HG03159 (cell line): ENCODE measurements around the gene MAP3K10.

ENCODE experiments used
- ATAC-seq: cut with Tn5 transposase; IDR thresholded peaks from one replicate; pipeline ENCODE4 v1.9.1; 2021; ENCODE audit warnings: mild to moderate bottlenecking, moderate library complexity; ENCODE audit not compliant: unreplicated experiment

The MAP3K10 gene

DNA sequence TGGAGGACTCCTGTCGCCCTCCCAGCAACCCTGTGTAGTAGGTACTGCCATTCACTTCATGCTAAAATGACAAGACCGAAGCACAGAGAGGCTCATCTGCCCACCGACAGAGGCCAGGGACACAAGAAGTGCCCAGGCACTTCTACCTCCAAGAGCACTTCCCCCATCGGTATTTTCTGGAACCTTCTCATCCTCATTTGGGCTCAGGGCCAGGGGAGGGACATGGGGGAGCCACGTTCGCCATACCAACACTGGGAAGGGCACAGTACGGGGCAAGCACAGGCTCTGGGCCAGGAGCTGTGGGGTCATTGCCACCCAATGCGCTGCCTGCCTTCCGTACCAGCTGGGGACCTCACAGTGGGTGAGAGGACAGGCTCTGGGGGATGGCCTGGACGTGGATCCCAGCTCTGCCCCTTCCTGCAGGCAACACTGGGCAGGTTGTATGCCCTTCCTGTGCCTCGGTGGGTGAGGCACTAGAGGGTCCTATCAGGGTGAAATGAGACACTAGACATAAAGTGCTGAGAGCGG is 56.6 kb downstream of the MAP3K10 start:
- no peak for ATAC-seq

DNA sequence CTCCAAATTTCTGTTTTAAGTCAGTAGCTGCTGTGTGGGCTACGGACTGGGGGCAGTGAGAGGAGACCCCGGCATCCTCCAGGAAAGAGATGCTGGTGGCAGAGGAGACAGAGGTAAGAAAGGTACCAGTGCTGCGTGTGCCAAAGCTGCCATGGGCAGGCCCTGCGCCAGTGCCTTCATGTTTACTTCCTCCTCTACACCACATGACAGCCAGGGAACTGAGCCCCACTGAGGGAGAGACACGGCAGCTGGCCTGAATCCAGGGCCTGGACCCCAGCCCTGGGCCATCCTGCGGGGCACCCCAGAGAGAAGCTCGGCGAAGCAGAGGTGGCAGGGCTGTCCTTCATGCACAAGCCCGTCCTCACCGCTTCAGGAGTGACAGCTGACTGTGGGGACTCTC is 58.0 kb downstream of the MAP3K10 start:
- ATAC-seq: no peak

DNA sequence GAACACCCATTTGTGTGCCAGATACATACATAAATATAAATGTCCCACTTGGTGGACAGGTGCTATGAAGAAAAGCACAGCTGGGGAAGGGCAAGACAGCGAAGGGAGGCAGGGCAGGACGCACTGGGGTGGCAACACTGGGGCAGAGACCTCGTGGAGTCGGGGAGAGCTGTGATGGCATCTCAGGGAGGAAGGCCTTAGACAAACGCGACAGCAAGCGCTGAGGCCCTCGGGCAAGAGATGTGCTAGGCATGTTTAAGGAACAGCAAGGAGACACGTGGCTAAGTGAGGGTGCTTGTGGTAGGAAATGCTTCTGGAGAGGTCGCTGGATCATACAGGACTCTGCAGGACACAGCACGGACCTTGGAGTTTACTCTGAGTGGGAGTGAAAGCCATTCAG is 58.6 kb downstream of the MAP3K10 start:
- no peak for ATAC-seq

DNA sequence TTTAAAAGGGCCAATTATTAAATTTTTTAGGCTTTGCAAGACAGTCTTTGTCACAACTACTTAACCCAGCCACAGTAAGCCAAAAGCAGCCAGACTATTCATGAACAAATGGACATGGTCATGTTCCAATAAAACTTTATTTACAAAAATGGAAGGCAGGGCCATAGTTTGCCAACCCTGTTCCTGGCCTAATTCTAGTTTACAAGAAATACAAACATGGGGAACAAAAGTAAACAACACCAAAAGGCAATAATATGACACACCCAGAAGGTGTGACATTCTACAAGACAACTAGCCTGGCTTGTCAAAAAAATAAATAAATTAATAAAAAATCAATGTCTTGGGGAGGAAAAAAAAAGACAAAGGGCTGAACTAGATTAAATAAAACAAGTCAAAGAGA is 60.0 kb downstream of the MAP3K10 start:
- no peak for ATAC-seq

DNA sequence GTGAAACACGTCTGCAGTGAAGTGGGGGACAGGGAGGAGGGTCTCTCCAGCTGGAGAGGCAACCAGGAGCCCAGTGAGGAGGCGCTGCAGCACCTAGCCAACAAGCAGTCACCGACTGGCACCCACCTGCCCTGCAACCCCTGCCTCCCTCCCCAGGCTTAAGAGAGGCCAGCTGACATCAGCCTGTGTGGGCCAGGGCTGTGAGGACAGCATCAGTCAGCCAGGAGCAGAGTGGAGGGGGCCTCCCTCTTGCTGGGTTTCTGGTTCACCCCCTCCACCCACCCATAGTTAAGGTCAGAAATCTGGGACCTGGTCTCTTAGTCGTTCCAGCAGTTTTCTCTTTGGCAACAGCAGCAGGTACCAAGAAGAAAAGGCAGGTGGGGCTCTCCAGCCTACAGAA is 60.8 kb downstream of the MAP3K10 start:
- no peak for ATAC-seq

DNA sequence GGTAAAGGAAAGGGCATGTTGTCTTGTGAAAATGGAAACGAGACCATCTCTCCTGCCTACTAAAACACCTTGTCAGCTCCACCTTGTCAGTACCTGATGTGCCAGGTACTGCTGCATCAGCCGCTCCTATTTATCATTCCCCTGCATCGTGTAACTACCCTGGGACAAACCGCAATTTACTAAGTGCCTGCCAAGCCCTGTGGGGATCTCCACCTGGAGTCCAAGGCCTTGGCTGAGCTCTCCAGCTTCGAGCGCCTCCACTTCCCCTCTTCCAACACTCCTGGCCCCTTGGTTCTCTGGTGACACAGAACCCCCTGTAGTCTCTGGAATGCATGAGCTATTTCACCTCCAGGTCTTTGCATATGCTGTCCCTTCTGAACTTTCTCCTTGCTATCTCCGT is 61.2 kb downstream of the MAP3K10 start:
- ATAC-seq: no peak

DNA sequence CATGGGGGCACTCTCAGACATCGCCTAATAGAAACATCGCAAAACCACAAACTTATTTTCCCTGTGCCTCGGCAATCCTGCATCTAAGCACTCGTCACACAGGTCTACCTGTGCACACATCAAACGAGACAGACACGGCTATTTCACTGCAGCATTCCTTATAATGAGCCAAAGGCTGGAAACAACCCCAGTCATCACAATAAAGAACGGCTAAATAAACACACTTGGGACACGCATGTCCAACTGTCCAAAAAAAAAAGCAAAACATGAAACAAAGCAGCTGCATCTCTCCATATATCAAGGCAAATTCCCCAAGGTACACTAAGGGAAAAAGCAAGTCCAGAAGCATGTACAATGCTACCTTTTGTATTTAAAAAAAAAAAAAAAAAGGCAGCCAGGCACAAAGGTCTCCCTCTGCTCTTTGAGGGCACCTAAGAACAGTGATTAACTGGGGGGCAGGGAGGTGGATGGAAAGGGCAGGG is 62.4 kb downstream of the MAP3K10 start:
- no peak for ATAC-seq

DNA sequence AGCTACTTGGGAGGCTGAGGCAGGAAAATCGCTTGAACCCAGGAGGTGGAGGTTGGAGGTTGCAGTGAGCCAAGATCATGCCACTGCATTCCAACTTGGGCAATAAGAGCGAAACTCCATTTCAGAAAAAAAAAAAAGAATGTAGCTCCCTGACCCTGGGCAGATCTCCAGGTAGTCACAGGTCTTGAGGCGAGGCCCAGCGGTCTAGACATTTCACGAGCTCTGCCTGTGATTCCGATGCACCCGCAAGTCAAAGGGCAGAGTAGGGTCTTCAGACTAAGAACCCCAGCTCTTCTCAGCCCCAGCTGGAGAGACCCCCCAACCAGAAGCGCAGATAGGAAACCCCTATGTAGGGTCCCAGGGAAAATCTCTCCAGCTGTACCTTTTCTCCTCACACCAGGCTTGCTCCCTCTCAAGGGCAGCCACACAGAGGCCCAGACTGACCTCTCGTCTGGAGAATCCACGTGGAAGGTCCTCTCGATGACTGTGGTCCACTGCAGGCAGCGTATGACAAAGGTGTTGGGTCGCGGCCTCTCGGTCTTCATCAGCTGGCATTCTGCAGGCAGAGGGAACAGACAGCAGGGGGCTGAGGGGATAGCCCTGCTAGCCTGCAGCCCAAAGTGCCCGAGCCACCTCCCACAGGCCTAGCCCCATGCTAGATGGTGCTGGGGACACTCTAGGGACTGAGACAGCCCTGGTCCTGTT is 63.6 kb downstream of the MAP3K10 start:
- ATAC-seq: no peak

DNA sequence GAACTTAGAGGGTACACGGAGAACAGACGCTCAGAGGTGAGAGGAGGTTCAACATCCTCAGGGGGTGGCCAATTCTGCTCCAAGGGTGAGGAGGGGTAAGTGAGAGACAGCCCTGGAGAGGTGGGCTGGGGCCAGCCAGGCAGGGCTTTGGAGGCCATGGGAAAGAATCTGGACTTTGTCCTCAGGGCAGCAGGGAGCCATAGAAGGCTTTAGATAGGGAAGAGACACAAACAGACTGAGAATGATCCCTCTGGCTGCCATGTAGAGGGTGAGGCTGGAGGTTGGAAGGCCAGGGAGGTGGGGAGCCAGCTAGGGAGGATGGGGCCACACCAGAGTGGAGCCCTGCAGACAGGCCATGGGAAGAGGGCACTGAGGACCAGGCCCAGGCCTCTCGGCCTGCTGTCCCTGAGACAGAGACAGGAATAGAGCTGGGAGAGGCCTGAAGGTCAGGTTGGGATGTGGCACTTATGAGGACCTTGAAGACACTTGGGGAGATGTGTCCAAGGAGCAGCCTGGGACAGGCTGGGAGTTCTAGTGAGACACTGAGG is 64.5 kb downstream of the MAP3K10 start:
- ATAC-seq: no peak

DNA sequence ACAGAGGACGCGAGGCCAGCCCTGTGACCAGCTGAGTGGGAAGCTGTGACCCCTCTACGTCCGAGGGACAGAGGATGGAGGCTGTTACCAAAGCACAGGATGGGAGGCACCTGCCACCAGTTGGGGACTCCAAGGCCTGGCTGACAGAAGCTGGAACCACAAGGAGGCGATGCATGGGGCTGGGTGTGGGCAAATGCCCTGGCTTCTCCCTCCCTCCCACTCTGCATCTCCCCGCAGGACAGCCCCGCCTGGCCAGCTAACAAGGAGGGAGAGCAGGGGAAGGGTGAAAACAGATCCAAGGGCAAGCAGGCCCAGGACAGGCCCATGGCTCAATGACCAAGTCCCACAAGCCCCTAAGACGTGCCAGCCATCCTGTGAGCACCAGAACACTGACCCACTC is 65.3 kb downstream of the MAP3K10 start:
- ATAC-seq: no peak

DNA sequence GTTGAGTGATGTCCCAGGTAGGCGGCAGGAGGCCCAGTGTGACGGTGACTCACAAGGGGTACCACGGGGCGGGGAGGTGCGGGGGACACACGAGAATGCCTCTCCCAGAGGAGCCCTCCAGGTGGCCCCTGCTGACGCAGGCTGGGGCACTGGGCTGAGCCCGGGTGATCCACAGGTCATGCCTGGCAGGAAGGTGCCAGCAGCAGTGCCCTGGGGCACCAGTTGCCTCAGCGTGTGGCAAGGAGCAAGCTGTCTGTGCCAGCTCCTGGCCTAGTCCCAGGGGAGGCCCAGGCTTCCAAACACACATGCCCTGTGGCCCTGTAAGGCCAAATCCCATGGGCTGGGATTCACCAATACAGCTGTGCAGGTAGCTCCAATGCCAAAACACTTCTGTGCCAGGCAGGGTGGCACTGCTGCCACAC is 65.9 kb downstream of the MAP3K10 start:
- ATAC-seq: no peak

DNA sequence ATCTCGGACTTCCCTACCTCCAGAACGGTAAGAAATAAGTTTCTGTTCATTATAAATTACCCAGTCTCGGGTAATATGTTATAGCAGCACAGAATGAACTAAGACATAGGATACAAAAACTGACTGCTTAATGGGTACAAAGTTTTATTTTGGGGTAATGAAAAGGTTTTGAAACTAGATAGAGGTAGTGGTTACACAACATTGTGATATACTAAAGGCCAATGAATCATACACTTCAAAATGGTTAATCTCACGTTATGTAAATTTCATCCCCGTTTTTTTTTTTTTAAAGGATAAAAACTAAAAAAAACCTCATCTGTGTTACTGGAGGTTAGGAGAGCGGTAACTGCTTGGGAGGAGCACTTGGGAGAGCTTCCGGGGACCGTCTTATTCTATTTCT is 70.4 kb downstream of the MAP3K10 start:
- no peak for ATAC-seq

DNA sequence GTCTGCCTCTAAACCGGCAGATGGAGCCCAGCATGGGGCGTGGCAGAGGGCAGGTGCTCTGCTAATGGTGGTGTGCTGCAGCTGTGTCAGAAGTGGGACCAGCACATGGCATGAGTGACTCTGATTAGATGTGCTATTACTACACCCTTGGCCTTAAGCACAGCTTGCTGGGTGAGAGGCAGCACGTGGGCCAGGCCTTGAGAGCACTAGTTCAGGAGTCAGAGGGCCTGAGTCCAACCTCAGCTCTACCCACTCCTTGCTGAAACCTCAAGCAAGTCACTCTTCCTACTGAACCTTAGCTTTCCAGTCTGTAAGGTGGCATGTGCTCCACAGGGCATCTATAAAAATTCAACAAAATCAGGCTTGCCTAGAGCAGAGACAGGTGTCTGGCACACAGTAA is 71.2 kb downstream of the MAP3K10 start:
- ATAC-seq: no peak

DNA sequence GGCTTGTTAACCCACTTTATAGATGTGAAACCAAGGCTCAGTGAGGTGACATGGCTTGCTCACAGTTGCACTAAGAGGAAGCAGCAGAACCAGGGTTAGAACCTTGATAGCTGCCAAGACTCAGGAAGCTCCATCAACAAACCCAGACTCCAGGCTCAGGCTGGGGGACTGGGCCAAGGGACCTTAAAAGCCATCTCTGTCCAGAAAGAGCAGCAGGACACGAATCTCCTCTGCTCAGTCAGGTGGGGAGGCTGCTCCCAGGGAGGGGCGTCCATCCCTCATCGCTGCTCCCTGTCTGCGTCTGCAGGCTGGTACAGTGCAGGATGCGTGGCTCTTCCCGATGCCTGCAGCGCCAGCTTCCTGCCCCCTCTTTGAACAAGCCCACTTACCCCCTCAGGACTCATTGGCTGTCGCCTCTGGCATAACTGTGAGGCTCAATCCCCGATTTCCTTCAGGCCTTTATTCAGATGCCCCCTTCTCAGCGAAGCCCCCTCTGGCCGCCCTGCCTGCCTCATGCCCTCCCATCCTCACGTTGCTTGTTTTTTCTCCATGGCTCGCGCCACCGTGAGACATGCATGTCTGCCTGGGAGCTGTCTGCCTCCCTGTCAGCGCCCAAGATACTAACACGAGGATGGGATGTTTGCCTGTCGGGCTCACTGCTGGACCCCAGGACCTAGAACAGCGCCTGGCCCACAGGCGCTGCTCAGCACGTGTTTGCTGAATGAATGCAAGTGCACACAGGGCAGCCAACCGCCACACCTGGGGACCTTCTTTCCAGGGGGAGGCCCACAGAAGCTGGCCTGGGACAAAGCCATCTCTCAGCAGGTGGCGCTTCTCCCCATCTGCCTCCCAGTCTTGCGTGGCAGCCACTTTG is 72.5 kb downstream of the MAP3K10 start:
- no peak for ATAC-seq

DNA sequence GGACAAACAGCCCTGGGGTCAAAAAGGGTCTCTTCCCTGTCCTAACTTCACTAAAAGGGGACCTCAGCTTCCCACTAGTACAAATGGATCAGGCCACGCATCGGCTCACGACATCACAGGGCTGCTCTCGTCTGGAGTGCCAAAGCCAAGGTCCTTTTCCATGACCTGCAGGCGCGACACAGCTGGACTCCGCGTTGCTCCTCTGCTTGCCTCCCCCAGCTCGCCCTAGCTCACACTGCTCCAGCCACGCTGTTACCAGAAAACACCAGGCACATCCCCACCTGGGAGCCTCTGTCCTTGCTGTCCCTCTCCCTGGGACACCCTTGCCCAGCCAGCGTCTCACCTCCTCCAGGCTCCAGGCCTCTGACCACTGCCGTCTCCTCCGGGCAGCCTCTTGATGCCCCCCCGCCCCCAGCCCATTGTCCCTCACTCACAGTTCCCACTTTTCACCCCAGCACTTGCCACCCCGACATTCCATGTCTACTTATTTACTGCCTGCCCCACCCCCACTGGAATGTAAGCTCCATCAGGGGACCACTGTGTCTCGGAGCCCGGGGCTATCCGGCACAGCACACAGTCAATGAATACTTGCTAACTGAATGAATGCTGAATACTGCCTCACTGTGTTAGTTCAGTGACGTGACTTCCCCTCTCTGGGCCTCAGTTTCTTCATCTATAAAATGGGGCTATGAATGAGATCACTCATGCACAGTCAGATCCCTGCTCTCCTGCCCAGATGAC is 73.3 kb downstream of the MAP3K10 start:
- no peak for ATAC-seq
